Activated T-helper 2 cell treated with anti-CD3 and anti-CD28 coated beads, Interferon-gamma antibody, Interleukin-2, Interleukin-4, amounts not matched to agents 10 μg/mL and 5 μg/mL and 100 μg/mL, durations not matched to agents 14 hours and 24 hours and 36 hours (primary cell): ENCODE measurements around the gene MAN2A2. TPM values are rescaled to one million over a fixed set of nuclear protein-coding genes. Genes with fewer than 3 reads are reported as not detected.
A peak's percentile ranks its signal among the peaks of the same experiment; 100 is the strongest.
"Not testable (repeated sequence)": the region's sequence is repeated elsewhere in the genome, so short reads cannot be mapped to it uniquely, and the experiment has no call there.

Experiments
- DNase-seq: peaks from one replicate; pipeline ENCODE4 v3.0.0; 2021; ENCODE audit warnings: low spot score
- H3K27ac Mint-ChIP-seq: one replicate; pipeline ENCODE4 v1.8.0; 2021; ENCODE audit warnings: mixed read lengths
- H3K27me3 Mint-ChIP-seq: one replicate; pipeline ENCODE4 v1.8.0; 2021; ENCODE audit warnings: low read depth, mixed read lengths
- H3K36me3 Mint-ChIP-seq: one replicate; pipeline ENCODE4 v1.8.0; 2021; ENCODE audit warnings: low read depth, mixed read lengths
- H3K4me1 Mint-ChIP-seq: one replicate; pipeline ENCODE4 v1.8.0; 2021; ENCODE audit warnings: low read depth, mixed read lengths
- H3K4me3 Mint-ChIP-seq: one replicate; pipeline ENCODE4 v1.8.0; 2021; ENCODE audit warnings: low read depth, mild to moderate bottlenecking, moderate library complexity, mixed read lengths
- H3K9me3 Mint-ChIP-seq: one replicate; pipeline ENCODE4 v1.8.0; 2021; ENCODE audit warnings: mixed read lengths
- intact Hi-C: fragments of 100-400 bp; cut with micrococcal nuclease; formaldehyde crosslinking; loops from one replicate; pipeline ENCODE4 v1.15.1; 2023
- total RNA-seq: library from RNA; stranded (reverse); gene quantifications from 2 replicates; pipeline ENCODE4 v1.2.3, GENCODE V29; 2022

The MAN2A2 gene
- total RNA-seq, 1 donor from 2014 or later: 201 TPM

DNA sequence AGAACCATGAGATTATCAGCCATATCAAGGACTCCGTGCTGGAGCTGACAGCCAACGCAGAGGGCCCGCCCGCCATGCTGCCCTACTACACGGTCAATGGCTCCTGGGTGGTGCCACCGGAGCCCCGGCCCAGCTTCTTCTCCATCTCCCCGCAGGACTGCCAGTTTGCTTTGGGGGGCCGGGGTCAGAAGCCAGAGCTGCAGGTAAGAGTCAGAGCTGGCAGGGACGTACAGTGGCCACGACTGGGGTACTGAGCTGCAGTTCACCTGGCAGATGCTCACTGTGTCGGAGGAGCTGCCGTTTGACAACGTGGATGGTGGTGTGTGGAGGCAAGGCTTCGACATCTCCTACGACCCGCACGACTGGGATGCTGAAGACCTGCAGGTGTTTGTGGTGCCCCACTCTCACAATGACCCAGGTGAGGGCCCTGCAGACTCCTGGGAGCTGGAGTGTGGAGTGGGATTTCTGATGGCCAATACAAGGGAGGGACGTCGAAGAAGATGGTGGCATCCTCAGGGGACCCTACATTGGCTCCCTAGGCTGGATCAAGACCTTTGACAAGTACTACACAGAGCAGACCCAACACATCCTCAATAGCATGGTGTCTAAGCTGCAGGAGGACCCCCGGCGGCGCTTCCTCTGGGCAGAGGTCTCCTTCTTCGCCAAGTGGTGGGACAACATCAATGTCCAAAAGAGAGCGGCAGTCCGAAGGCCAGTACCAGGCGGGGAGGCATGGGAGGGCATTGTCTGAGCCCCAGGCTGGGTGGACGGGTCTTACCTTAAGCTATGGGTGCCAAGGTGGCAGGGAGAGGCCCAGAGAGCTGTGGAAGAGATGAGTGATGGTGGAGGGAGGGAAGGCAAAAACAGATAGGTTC, 2.4 kb downstream of the MAN2A2 start:
- peak overlapping the region; percentile 61 for H3K4me3 Mint-ChIP-seq
- H3K9me3 Mint-ChIP-seq: no peaks in the 10 kb centered on the region
- intact Hi-C loops: no loop called here
- H3K4me1 Mint-ChIP-seq: peaks cover 24% of the 10 kb centered on the region
- no peaks in the 10 kb centered on the region for H3K27me3 Mint-ChIP-seq
- peaks cover 57% of the 10 kb centered on the region for H3K36me3 Mint-ChIP-seq
- H3K27ac Mint-ChIP-seq: peak overlapping the region; percentile 12
- DNase-seq: no peak

DNA sequence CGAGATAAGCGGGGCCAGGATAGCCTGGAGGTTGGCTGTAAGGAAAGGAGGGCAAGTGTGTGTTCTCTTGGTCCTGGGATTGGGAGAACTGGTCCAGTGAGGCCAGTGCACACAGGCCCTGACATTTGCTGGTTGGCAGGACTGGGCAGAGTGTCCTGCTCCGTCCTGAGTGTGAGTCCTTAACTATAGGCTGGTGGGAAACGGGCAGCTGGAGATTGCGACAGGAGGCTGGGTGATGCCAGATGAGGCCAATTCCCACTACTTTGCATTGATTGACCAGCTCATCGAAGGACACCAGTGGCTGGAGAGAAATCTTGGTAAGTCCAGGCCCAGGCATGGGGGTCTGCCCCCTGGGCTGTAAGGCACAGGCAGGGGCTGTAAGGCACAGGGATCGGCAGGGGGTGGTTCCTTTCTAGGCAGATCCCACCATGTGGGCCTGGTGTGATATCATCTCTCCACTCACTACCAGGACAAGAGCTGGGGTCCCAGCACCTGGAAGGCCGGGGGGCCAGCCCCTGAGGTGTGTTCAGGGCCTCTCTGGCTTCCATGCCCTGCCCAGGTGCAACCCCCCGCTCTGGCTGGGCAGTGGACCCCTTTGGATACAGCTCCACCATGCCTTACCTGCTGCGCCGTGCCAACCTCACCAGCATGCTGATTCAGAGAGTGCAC, 3.2 kb downstream of the MAN2A2 start:
- no peaks in the 10 kb centered on the region for H3K27me3 Mint-ChIP-seq
- DNase-seq: no peak
- H3K9me3 Mint-ChIP-seq: no peaks in the 10 kb centered on the region
- H3K36me3 Mint-ChIP-seq: peaks cover 64% of the 10 kb centered on the region
- H3K27ac Mint-ChIP-seq: no peak overlapping the region
- no peak overlapping the region for H3K4me3 Mint-ChIP-seq
- intact Hi-C loops: no loop called here
- H3K4me1 Mint-ChIP-seq: peaks cover 21% of the 10 kb centered on the region

DNA sequence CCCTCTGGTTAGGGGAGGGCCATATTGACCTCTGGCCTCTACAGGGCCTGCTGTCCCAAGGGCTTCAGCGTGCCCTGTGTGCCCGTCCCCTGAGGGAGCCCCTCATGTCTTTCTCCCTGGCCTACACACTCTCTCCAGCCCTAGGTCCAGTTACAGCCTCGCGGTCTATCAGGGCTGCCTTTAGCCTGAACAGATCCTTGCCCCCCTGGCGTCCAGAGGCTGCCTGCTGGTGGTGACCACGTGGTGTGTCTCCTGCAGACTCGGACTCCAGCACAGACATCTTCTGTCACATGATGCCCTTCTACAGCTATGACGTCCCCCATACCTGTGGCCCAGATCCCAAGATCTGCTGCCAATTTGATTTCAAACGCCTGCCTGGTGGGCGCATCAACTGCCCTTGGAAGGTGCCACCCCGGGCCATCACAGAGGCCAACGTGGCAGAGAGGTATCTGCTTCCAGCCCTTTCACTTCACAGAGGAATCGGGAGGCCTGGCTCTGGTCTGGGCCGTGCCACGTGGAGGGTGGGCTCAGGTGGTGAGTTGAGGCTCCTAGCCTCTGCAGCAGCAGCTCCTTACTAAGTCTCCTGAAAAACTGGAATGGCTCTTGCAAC, 4.1 kb downstream of the MAN2A2 start:
- Mint-ChIP-seq H3K36me3 (peaks cover 72% of the 10 kb centered on the region), H3K4me3 (no peak overlapping the region), H3K9me3 (no peaks in the 10 kb centered on the region), H3K27ac (no peak overlapping the region), H3K27me3 (no peaks in the 10 kb centered on the region), H3K4me1 (peaks cover 13% of the 10 kb centered on the region)
- no peak for DNase-seq
- intact Hi-C loops: no loop called here

DNA sequence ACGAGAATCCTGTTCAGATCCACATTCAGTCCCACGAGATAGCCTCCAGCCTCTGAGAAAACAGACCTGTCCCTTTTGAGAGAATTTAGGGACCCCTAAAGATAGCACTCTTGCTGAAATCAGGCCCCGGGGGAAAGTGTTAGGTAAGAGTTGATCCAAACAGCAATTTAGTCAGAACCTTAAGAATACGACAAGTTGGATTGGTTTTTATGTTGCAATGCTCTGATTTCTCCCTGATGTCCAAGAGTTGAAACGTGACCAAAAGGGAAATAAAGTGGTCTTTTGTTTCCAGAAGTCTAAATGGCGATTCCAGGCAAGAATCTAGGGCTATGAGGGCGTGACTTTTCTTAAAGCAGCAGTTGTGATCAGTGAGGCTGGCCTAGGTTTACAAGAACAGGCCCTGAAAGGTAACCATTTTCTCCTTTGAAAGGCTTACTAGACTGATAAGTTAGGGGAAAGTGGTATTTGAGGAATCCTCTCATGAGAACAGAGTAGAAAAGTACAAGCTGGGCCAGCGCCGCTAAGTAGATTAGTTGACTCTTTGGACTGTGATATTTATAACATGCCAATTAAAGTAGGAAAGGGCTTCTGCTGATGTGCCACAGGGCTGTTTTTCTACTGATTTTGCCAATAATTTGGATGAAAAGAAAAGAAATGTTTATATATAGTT, 4.9 kb downstream of the MAN2A2 start:
- H3K27ac Mint-ChIP-seq: no peak overlapping the region
- no peak for DNase-seq
- peaks cover 79% of the 10 kb centered on the region for H3K36me3 Mint-ChIP-seq
- H3K9me3 Mint-ChIP-seq: no peaks in the 10 kb centered on the region
- no peak overlapping the region for H3K4me3 Mint-ChIP-seq
- peaks cover 13% of the 10 kb centered on the region for H3K4me1 Mint-ChIP-seq
- no peaks in the 10 kb centered on the region for H3K27me3 Mint-ChIP-seq
- intact Hi-C loops: no loop called here

DNA sequence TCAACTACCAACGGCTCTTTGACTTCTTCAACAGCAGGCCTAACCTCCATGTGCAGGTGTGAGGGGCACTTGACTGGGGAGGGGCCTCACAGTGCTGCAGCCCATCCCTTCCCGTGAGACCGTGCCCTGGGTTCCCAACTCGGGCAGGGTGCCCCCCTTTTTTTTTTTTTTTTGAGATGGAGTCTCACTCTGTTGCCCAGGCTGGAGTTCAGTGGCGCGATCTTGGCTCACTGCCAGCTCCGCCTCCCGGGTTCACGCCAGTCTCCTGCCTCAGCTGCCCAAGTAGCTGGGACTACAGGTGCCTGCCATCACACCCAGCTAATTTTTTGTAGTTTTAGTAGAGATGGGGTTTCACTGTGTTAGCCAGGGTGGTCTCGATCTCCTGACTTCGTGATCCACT, 6.3 kb downstream of the MAN2A2 start:
- DNase-seq, H3K9me3 Mint-ChIP-seq, H3K4me1 Mint-ChIP-seq, H3K27ac Mint-ChIP-seq, H3K4me3 Mint-ChIP-seq, intact Hi-C loops, H3K27me3 Mint-ChIP-seq: not testable (repeated sequence)
- peaks cover 85% of the 10 kb centered on the region for H3K36me3 Mint-ChIP-seq

DNA sequence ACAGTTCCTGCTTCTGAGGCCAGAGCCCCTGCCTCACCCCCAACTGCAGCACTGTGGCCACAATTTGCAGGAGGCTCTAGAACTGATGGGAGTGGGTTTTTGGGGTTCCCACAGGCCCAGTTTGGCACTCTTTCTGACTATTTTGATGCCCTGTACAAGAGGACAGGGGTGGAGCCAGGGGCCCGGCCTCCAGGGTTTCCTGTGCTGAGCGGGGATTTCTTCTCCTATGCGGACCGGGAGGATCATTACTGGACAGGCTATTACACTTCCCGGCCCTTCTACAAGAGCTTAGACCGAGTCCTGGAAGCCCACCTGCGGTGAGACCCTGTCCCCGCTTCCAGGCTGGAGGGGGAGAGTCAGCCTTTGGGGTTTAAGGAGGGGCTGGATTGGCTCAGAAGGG, 6.9 kb downstream of the MAN2A2 start:
- intact Hi-C loops: no loop called here
- Mint-ChIP-seq H3K4me3 (no peak overlapping the region), H3K4me1 (peaks cover 4% of the 10 kb centered on the region), H3K9me3 (no peaks in the 10 kb centered on the region), H3K36me3 (peaks cover 85% of the 10 kb centered on the region), H3K27me3 (no peaks in the 10 kb centered on the region), H3K27ac (no peak overlapping the region)
- no peak for DNase-seq

DNA sequence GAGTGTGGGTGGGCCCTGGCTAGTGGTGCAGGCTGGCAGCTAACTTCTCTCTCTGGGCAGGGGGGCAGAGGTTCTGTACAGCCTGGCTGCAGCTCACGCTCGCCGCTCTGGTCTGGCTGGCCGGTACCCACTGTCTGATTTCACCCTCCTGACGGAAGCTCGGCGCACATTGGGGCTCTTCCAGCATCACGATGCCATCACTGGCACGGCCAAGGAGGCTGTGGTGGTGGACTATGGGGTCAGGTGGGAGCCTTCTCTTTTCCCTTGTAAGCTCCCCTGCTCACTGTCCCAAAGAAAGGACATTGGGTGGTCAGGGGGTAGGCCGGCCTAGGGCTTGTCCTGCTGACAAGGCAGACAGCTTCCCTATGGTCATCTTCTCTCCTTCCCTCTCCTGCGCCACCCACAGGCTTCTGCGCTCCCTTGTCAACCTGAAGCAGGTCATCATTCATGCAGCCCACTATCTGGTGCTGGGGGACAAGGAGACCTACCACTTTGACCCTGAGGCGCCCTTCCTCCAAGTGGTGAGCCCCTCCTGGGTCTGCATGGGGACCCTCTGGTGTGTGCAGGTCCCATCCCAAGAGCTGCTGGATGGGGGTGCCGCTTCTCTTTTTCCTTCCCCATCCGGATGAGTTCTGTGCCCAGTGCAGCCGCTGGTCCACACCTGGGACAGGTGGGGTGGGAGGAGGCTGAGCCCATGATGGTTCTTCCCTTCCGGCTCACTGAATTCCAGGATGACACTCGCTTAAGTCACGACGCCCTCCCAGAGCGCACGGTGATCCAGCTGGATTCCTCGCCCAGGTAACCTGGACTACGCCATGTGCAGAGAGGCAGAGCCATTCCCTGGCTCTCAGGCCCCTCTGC, 7.6 kb downstream of the MAN2A2 start:
- peaks cover 84% of the 10 kb centered on the region for H3K36me3 Mint-ChIP-seq

DNA sequence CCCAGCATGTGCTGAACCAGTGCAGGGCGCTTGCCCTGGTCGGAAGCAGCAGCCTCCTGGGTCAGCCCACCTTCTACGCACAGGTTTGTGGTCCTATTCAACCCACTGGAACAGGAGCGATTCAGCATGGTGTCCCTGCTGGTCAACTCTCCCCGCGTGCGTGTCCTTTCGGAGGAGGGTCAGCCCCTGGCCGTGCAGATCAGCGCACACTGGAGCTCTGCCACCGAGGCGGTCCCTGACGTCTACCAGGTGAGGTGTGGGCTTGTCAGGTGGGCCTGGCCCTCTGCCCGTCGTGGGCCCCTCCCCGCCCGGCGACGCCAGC, 8.2 kb downstream of the MAN2A2 start:
- Mint-ChIP-seq H3K4me1 (no peaks in the 10 kb centered on the region), H3K27ac (no peak overlapping the region), H3K4me3 (no peak overlapping the region), H3K36me3 (peaks cover 84% of the 10 kb centered on the region), H3K9me3 (no peaks in the 10 kb centered on the region), H3K27me3 (no peaks in the 10 kb centered on the region)
- DNase-seq: no peak
- intact Hi-C loops: no loop called here

More for the DNA sequence above, 7.6 kb downstream of the MAN2A2 start:
- no peak overlapping the region for H3K4me3 Mint-ChIP-seq
- H3K4me1 Mint-ChIP-seq: no peaks in the 10 kb centered on the region
- no peaks in the 10 kb centered on the region for H3K27me3 Mint-ChIP-seq
- no peak for DNase-seq
- intact Hi-C loops: no loop called here
- no peak overlapping the region for H3K27ac Mint-ChIP-seq
- no peaks in the 10 kb centered on the region for H3K9me3 Mint-ChIP-seq

DNA sequence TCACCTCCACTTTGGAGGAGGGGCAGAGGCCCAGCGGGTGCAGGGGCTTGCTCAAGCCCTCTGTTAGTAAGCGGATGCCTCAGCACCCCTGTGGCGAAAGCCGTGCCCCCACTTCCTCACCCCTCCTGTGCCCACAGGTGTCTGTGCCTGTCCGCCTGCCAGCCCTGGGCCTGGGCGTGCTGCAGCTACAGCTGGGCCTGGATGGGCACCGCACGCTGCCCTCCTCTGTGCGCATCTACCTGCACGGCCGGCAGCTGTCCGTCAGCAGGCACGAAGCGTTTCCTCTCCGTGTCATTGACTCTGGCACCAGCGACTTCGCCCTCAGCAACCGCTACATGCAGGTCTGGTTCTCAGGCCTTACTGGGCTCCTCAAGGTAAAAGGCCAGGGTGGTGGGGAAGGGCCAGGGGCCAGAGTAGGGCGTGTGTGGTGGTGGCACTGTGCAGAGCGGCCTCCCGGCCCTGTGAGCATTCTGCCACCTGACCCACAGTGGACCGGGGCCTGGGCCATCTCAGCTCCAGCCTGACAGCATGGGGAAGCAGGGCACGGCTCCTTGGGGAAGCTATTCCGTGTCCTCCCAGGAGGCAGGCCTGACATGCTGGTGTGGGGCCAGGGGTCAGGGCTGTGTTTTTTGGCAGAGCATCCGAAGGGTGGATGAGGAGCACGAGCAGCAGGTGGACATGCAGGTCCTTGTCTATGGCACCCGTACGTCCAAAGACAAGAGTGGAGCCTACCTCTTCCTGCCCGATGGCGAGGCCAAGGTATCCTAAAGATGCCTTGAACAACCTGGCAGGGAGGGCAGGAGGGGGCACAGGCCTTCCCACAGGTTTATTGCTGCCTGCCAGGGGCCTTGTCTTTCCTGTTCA, 9.0 kb downstream of the MAN2A2 start:
- no peaks in the 10 kb centered on the region for H3K27me3 Mint-ChIP-seq
- H3K9me3 Mint-ChIP-seq: no peaks in the 10 kb centered on the region
- no peak overlapping the region for H3K27ac Mint-ChIP-seq
- H3K36me3 Mint-ChIP-seq: peaks cover 85% of the 10 kb centered on the region
- no peak overlapping the region for H3K4me3 Mint-ChIP-seq
- DNase-seq: no peak
- intact Hi-C loops: no loop called here
- H3K4me1 Mint-ChIP-seq: no peaks in the 10 kb centered on the region

DNA sequence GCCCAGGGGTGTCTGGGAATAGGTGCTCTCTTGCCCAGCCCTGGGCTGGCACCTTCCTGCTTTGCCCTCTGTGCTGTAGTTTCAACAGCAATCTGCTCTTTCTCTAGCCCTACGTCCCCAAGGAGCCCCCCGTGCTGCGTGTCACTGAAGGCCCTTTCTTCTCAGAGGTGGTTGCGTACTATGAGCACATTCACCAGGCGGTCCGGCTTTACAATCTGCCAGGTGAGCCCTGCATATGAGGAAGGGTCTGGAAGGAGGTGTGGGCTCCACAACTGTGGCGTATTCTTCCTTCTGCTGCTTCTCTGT, 9.6 kb downstream of the MAN2A2 start:
- intact Hi-C loops: no loop called here
- Mint-ChIP-seq H3K9me3 (no peaks in the 10 kb centered on the region), H3K4me3 (no peak overlapping the region), H3K27me3 (no peaks in the 10 kb centered on the region), H3K36me3 (peaks cover 85% of the 10 kb centered on the region), H3K4me1 (no peaks in the 10 kb centered on the region), H3K27ac (no peak overlapping the region)
- no peak for DNase-seq

DNA sequence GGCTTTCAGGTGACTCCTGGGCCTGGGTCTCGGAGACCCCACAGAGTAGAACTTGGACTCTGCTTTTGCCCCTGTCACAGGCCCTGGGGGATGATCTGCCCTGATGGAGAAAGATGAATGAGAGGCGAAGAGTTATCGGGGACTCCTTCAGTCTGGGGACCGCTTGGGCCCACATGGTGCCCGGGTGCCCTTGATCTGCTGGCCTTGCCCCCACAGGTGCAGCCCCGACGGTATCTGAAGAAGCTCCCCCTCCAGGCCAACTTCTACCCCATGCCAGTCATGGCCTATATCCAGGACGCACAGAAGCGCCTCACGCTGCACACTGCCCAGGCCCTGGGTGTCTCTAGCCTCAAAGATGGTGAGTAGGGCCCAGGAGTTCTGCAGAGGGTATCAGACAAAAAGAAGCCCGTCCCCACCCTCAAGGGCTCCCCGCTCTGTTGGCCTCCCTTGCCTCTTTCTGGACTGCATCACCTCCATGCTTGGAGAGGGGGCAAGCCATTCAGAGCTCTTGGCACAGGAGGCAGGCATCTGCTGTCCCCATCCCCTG, 10.4 kb downstream of the MAN2A2 start:
- no peak for DNase-seq
- no peak overlapping the region for H3K4me3 Mint-ChIP-seq
- no peaks in the 10 kb centered on the region for H3K9me3 Mint-ChIP-seq
- no peaks in the 10 kb centered on the region for H3K4me1 Mint-ChIP-seq
- no peaks in the 10 kb centered on the region for H3K27me3 Mint-ChIP-seq
- peaks cover 87% of the 10 kb centered on the region for H3K36me3 Mint-ChIP-seq
- intact Hi-C loops: no loop called here
- no peak overlapping the region for H3K27ac Mint-ChIP-seq
